Tibial nerve (tissue), 4 donors: ENCODE results near the gene KCNMA1. TPM values are rescaled to one million over a fixed set of nuclear protein-coding genes. Genes with fewer than 3 reads are reported as not detected.

ENCODE experiments used
- DNase-seq, 2 donors: peaks; one replicate each; pipeline ENCODE4 v3.0.0-alpha.2; 2019; ENCODE audit warnings: low spot score in 2 of 2
- H3K27ac ChIP-seq, 4 donors: fragments of 200-600 bp; sonication (generic) in 3 of 4; one replicate each; pipeline ENCODE4 v1.5.1; 2017 to 2019; ENCODE audit warnings: mild to moderate bottlenecking in 1 of 4
- H3K27me3 ChIP-seq, 2 donors: fragments of 200-600 bp; sonication (generic) in 1 of 2; one replicate each; pipeline versions ENCODE4 v1.5.1 to v1.6.0; 2017 to 2019
- H3K36me3 ChIP-seq, 3 donors: fragments of 200-600 bp; sonication (generic); one replicate each; pipeline ENCODE4 v1.5.1; 2018 to 2019
- H3K4me1 ChIP-seq, 4 donors: fragments of 200-600 bp; sonication (generic) in 3 of 4; one replicate each; pipeline ENCODE4 v1.5.1; 2017 to 2019
- H3K4me3 ChIP-seq, 4 donors: fragments of 200-600 bp; sonication (generic) in 3 of 4; one replicate each; pipeline ENCODE4 v1.5.1; 2017 to 2019; ENCODE audit warnings: mild to moderate bottlenecking in 1 of 4, moderate library complexity in 1 of 4
- H3K9me3 ChIP-seq, 4 donors: fragments of 200-600 bp; sonication (generic) in 3 of 4; one replicate each; pipeline ENCODE4 v1.5.1; 2017 to 2019
- EP300 ChIP-seq, 2 donors: sonication (generic); formaldehyde crosslinking; IDR thresholded peaks; one replicate each; pipeline ENCODE4 v1.6.1; 2017; ENCODE audit warnings: antibody characterized with exemption in 2 of 2, mild to moderate bottlenecking in 1 of 2
- POLR2A ChIP-seq, 2 donors: fragments of 450-650 bp; IDR thresholded peaks; one replicate each; pipeline ENCODE4 v1.6.1; 2017; ENCODE audit warnings: antibody characterized with exemption in 2 of 2, mild to moderate bottlenecking in 2 of 2, moderate library complexity in 2 of 2
- WGBS, 2 donors: methylation state at CpG; one replicate each; pipeline ENCODE4 v1.1.5; 2018; 5-methylcytosine and 5-hydroxymethylcytosine counted together
- total RNA-seq, 4 donors: library from RNA; depleted of rRNA; stranded (reverse); fragments of >200 nt; gene quantifications; one replicate each; pipeline ENCODE4 v1.1.0, GENCODE V29; 2016
- TF ChIP-seq, protein P1 (sequence below), 5 experiments: fragments of 200-600 bp in 3 of 5; fragments of 450-650 bp in 2 of 5; sonication (generic) in 3 of 5; IDR thresholded peaks; one replicate each; pipeline ENCODE4 v1.5.1; 2016 to 2019; ENCODE audit warnings: antibody characterized with exemption in 5 of 5, mild to moderate bottlenecking in 3 of 5, moderate library complexity in 2 of 5

KCNMA1 gene
- total RNA-seq, 4 donors from 2014 or later: 10.2 to 19.9 (median 13.7) TPM

DNA sequence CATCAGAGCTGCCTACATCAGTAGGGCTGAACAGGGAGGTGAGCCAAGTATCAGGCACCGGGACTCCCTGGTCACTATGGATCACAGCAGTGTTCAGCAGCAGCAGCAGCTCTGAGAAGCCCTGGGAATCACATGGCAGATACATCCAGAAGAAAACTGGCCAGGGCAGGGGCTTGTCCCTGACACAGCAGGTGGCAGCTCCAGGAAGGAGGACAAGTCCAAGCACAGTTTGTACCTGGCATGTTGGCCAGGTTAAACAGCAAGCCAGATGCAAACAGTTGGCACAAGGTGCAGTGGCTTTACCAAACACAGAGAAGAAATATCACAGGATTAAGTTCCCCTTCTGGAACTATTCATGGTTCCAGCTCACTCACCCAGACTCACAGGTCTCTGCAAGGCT is 139.4 kb downstream of the KCNMA1 start:
- H3K36me3 ChIP-seq: no peaks in the 10 kb centered on the region
- H3K9me3 ChIP-seq: no peaks in the 10 kb centered on the region
- H3K27ac ChIP-seq: no peak overlapping the region
- no peaks in the 10 kb centered on the region for H3K27me3 ChIP-seq
- peaks cover 0 to 4% (median 0%) of the 10 kb centered on the region in 4 donors for H3K4me1 ChIP-seq
- 88 to 91% methylated on average over 1 of the region's 1 CpG for WGBS, 2 donors
- TF ChIP-seq, protein P1, sequence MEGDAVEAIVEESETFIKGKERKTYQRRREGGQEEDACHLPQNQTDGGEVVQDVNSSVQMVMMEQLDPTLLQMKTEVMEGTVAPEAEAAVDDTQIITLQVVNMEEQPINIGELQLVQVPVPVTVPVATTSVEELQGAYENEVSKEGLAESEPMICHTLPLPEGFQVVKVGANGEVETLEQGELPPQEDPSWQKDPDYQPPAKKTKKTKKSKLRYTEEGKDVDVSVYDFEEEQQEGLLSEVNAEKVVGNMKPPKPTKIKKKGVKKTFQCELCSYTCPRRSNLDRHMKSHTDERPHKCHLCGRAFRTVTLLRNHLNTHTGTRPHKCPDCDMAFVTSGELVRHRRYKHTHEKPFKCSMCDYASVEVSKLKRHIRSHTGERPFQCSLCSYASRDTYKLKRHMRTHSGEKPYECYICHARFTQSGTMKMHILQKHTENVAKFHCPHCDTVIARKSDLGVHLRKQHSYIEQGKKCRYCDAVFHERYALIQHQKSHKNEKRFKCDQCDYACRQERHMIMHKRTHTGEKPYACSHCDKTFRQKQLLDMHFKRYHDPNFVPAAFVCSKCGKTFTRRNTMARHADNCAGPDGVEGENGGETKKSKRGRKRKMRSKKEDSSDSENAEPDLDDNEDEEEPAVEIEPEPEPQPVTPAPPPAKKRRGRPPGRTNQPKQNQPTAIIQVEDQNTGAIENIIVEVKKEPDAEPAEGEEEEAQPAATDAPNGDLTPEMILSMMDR (IDR thresholded peaks at IDR 0.05): no peak
- no peak for TF ChIP-seq POLR2A (IDR thresholded peaks at IDR 0.05)
- TF ChIP-seq EP300 (IDR thresholded peaks at IDR 0.05): no peak
- no peak for DNase-seq
- no peak overlapping the region for H3K4me3 ChIP-seq

DNA sequence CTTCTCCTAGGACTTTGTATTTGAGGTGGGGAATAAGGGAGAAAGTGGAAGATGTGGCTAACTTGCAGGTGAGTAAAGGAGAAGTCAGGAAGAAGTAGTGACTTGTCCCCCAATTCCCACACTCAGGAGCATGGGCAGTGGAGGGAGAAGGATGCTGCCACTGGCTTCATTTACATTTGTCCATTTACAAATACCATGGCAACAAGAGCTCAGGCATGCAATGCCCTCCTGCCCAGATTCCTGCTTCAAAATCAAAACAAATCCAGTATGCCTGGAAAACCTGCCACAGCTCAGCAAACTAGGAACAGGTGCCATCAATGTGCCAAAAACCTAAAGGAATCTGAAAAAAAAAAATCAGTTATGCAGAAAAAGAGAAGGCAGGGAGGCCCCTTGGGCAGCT is 139.9 kb downstream of the KCNMA1 start:
- no peak overlapping the region for H3K27ac ChIP-seq
- DNase-seq: no peak

DNA sequence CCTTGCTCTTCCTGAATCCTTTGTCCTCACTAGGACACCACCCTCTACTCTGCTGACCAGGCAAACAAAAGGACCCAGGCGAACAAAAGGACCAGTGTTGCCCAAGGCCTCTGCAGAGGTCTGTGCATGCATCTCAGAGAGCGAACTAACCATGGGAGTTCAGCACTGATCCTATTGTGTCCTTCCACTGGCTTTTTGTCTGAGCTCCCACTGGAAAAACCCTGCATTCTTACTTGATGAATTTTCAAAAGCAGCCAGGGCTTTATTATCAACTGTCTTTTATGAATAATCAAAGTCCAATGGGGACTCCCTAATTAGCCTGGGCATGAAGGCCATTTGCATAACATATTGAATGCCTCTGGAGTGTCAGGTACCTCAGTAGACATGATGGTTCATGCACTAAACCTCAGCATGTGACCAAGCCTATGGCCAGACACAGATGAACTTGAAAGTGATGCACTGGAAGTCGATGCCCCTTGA is 140.6 kb downstream of the KCNMA1 start:
- peaks cover 0 to 4% (median 0%) of the 10 kb centered on the region in 4 donors for H3K4me1 ChIP-seq
- no peaks in the 10 kb centered on the region for H3K27me3 ChIP-seq
- TF ChIP-seq, protein P1 (IDR thresholded peaks at IDR 0.05): no peak
- TF ChIP-seq EP300 (IDR thresholded peaks at IDR 0.05) (no peak), POLR2A (IDR thresholded peaks at IDR 0.05) (no peak)
- WGBS, 2 donors: 76 to 81% methylated on average over 3 of the region's 3 CpGs
- no peaks in the 10 kb centered on the region for H3K9me3 ChIP-seq
- H3K27ac ChIP-seq: no peak overlapping the region
- H3K4me3 ChIP-seq: no peak overlapping the region
- H3K36me3 ChIP-seq: no peaks in the 10 kb centered on the region
- no peak for DNase-seq

More for the DNA sequence above, 139.9 kb downstream of the KCNMA1 start:
- Histone ChIP-seq H3K36me3 (no peaks in the 10 kb centered on the region), H3K9me3 (no peaks in the 10 kb centered on the region), H3K27me3 (no peaks in the 10 kb centered on the region), H3K4me3 (no peak overlapping the region), H3K4me1 (peaks cover 0 to 4% (median 0%) of the 10 kb centered on the region in 4 donors)
- TF ChIP-seq POLR2A (IDR thresholded peaks at IDR 0.05): no peak
- TF ChIP-seq, protein P1 (IDR thresholded peaks at IDR 0.05): no peak
- no peak for TF ChIP-seq EP300 (IDR thresholded peaks at IDR 0.05)

DNA sequence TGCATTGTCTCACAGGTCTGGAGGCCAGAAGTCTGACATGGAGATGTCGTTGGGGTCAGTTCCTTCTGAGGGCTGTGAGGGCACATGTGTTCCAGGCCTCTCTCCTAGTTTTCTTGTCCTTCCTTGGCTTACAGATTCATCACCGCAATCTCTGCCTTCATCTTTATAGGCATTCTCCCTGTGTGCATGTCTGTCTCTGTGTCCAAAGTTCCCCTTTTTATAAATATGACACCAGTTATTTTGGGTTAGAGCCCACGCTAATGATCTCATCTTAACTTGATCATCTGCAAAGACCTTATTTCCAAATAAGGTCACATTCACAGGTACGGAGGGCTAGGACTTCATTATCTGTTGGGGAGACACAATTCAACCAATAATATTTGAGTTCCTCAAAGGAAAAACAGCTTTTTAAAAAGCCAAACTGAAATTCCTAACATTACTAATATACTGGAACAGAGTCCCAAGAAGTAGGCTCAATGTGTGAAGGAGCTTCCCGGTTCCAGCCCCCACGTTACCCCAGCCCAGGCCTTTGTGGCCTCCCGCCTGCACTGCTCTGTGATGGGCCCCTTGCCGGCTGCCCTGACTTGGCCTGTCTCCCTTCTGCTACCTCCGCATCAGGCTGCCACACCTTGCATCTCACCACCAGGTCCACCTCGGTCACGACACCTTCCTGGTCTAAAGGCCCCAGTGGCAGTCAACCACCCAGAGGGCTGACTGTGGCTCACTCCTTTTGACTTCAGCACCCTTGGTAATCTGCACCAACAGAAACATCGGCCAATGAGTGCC is 142.7 kb downstream of the KCNMA1 start:
- H3K4me1 ChIP-seq: no peaks in the 10 kb centered on the region

DNA sequence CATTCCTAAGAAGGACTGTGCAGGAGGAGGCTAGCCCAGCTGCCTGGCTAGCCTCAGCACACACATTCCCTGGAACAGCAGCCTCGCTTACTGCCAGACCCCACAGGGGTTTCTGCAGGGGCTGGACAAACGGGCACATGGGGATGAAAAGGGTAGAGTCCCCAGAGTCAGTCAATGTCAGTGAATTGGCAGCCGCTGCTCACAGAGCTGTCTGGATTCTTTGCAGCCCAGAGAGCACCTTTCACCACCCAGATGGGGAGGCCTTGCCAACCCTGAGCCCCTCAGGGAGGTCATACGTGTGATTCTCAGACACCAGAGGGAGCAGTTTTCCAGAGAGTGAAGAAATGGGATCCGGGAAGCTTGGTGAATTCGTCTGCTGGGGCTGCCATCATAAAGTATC is 143.3 kb downstream of the KCNMA1 start:
- H3K4me3 ChIP-seq: no peak overlapping the region
- no peak overlapping the region for H3K27ac ChIP-seq
- no peak for DNase-seq
- WGBS, 2 donors: 55 to 60% methylated on average over 6 of the region's 6 CpGs
- H3K4me1 ChIP-seq: no peaks in the 10 kb centered on the region
- H3K36me3 ChIP-seq: no peaks in the 10 kb centered on the region
- TF ChIP-seq POLR2A (IDR thresholded peaks at IDR 0.05) (no peak), EP300 (IDR thresholded peaks at IDR 0.05) (no peak)
- TF ChIP-seq, protein P1 (IDR thresholded peaks at IDR 0.05): no peak
- no peaks in the 10 kb centered on the region for H3K27me3 ChIP-seq
- H3K9me3 ChIP-seq: no peaks in the 10 kb centered on the region

More for the DNA sequence above, 142.7 kb downstream of the KCNMA1 start:
- Histone ChIP-seq H3K36me3 (no peaks in the 10 kb centered on the region), H3K27ac (no peak overlapping the region), H3K9me3 (no peaks in the 10 kb centered on the region), H3K4me3 (no peak overlapping the region), H3K27me3 (no peaks in the 10 kb centered on the region)
- DNase-seq: no peak
- 87 to 89% methylated on average over 12 of the region's 12 CpGs for WGBS, 2 donors
- TF ChIP-seq POLR2A (IDR thresholded peaks at IDR 0.05): no peak
- TF ChIP-seq EP300 (IDR thresholded peaks at IDR 0.05): no peak
- TF ChIP-seq, protein P1 (IDR thresholded peaks at IDR 0.05): no peak
